ENCODE data around the gene PSMD1.

- TF ChIP-seq EP300 (IDR thresholded peaks at IDR 0.05; ENCODE audit: borderline replicate concordance) = no peak
- TF ChIP-seq MAX (IDR thresholded peaks at IDR 0.05) = no peak
- no peak for TF ChIP-seq TAF1 (IDR thresholded peaks at IDR 0.05; ENCODE audit: low read depth)
- TF ChIP-seq RAD21 (IDR thresholded peaks at IDR 0.05; ENCODE audit: low read depth) = no peak
- no peak for TF ChIP-seq REST (IDR thresholded peaks at IDR 0.05; ENCODE audit: low read depth)
- TF ChIP-seq CEBPB (IDR thresholded peaks at IDR 0.05) = no peak
- TF ChIP-seq YY1 (IDR thresholded peaks at IDR 0.05; ENCODE audit: low read depth) = no peak
- TF ChIP-seq CREB1 (IDR thresholded peaks at IDR 0.05; ENCODE audit: low read depth) = no peak
- no peak for TF ChIP-seq FOXM1 (IDR thresholded peaks at IDR 0.05; ENCODE audit: borderline replicate concordance, low read depth)
- TF ChIP-seq TEAD4 (IDR thresholded peaks at IDR 0.05) = no peak
- no peak for TF ChIP-seq TCF12 (IDR thresholded peaks at IDR 0.05; ENCODE audit: low read depth)
- TF ChIP-seq EGR1 (IDR thresholded peaks at IDR 0.05) = no peak
- no peak for TF ChIP-seq USF1 (IDR thresholded peaks at IDR 0.05)
Observed at GRCh38 chr2:231047274-231047922, 9.3 kb upstream of the PSMD1 start.
